K562 (cell line): ENCODE results near the gene C1orf56. TPM values are rescaled to one million over a fixed set of nuclear protein-coding genes. Genes with fewer than 3 reads are reported as not detected.

Source experiments
- CEBPZ ChIP-seq: fragments of 150-350 bp; IDR thresholded peaks from 2 replicates; pipeline ENCODE4 v1.6.1; 2014; ENCODE audit warnings: low read depth, mild to moderate bottlenecking, low read length, borderline replicate concordance
- CXXC5 ChIP-seq: fragments of 250-450 bp; sonication (Bioruptor Pico); IDR thresholded peaks from 2 replicates; pipeline ENCODE4 v1.8.0; 2022; ENCODE audit warnings: inconsistent platforms, mild to moderate bottlenecking, moderate library complexity
- E2F1 ChIP-seq: sonication (generic); formaldehyde crosslinking; IDR thresholded peaks from 2 replicates; pipeline ENCODE4 v1.8.1; 2023; ENCODE audit warnings: mild to moderate bottlenecking, missing genetic modification reagents, moderate library complexity
- FOXA1 ChIP-seq: fragments of 450-650 bp; IDR thresholded peaks from 2 replicates; pipeline ENCODE4 v1.6.1; 2016; ENCODE audit warnings: mild to moderate bottlenecking, borderline replicate concordance
- IFI16 ChIP-seq: fragments of 250-450 bp; sonication (Bioruptor Pico); IDR thresholded peaks from 2 replicates; pipeline ENCODE4 v2.1.2; 2022; ENCODE audit warnings: mild to moderate bottlenecking, inconsistent platforms
- MTA2 ChIP-seq: fragments of 450-650 bp; IDR thresholded peaks from 2 replicates; pipeline ENCODE4 v1.6.1; 2016; ENCODE audit warnings: low read depth
- NFIX ChIP-seq: fragments of 250-450 bp; sonication (Bioruptor Pico); IDR thresholded peaks from 2 replicates; pipeline ENCODE4 v1.4.0; 2020; ENCODE audit warnings: low read depth, mild to moderate bottlenecking, moderate library complexity
- RREB1 ChIP-seq: fragments of 250-450 bp; sonication (Bioruptor Pico); IDR thresholded peaks from 2 replicates; pipeline ENCODE4 v1.4.0; 2020
- SMAD4 ChIP-seq: fragments of 250-450 bp; sonication (Bioruptor Pico); conservative IDR thresholded peaks from 2 replicates; pipeline ENCODE4 v1.8.0; 2021; ENCODE audit warnings: inconsistent platforms, mild to moderate bottlenecking, moderate library complexity
- SRF ChIP-seq, 2 experiments: fragments of 250-450, 450-650 bp in 1 of 2; sonication (Bioruptor Pico) in 1 of 2; sonication (generic) in 1 of 2; formaldehyde crosslinking; IDR thresholded peaks; 2 replicates each; pipeline versions ENCODE4 v1.5.0 to v1.5.1; 2020 to 2022; ENCODE audit warnings: mild to moderate bottlenecking in 1 of 2, missing genetic modification reagents in 1 of 2
- TAF7 ChIP-seq: fragments of 450-650 bp; IDR thresholded peaks from 2 replicates; pipeline ENCODE4 v1.6.1; 2016; ENCODE audit warnings: missing genetic modification characterization, missing compliant biosample characterization
- THRB ChIP-seq: fragments of 450-650 bp; formaldehyde crosslinking; conservative IDR thresholded peaks from 2 replicates; pipeline ENCODE4 v1.4.0; 2022; ENCODE audit warnings: mild to moderate bottlenecking, missing genetic modification characterization
- ZFX ChIP-seq: sonication (generic); formaldehyde crosslinking; IDR thresholded peaks from 2 replicates; pipeline ENCODE4 v1.8.0; 2022; ENCODE audit warnings: mild to moderate bottlenecking, missing genetic modification reagents, moderate library complexity
- ZNF133 ChIP-seq: fragments of 250-450 bp; sonication (Bioruptor Pico); IDR thresholded peaks from 2 replicates; pipeline ENCODE4 v1.4.0; 2020; ENCODE audit warnings: mild to moderate bottlenecking
- ZNF134 ChIP-seq: fragments of 250-450 bp; sonication (Bioruptor Pico); conservative IDR thresholded peaks from 2 replicates; pipeline ENCODE4 v1.4.0; 2020
- ZNF766 ChIP-seq: fragments of 200-800 bp; sonication (Bioruptor generic); conservative IDR thresholded peaks from 2 replicates; pipeline ENCODE4 v1.6.1; 2016; ENCODE audit warnings: missing genetic modification characterization, missing compliant biosample characterization
- polyA plus RNA-seq, 8 experiments: library from polyadenylated mRNA; depleted of rRNA in 4 of 8; stranded (reverse) in 5 of 8; unstranded in 3 of 8; fragments of >200 nt; fragmentation: Nextera tagmentation in 2 of 8; fragmentation: Illumina TruSeq in 1 of 8; extraction: Ambion mirVana in 2 of 8; extraction: Trizol in 1 of 8; gene quantifications; 2 replicates each; pipeline versions ENCODE4 v1.2.1 to v1.2.3, GENCODE V29; 2011 to 2014; ENCODE audit warnings: inconsistent platforms in 1 of 8, missing spikeins in 1 of 8
- total RNA-seq, 7 experiments: library from RNA; depleted of rRNA in 6 of 7; stranded (reverse); fragments of >200 nt in 6 of 7; fragmentation: Illumina TruSeq in 2 of 7; extraction: Trizol in 2 of 7; gene quantifications; 2 replicates each; pipeline versions ENCODE4 v1.2.1 to v1.2.3, GENCODE V29; 2011 to 2021; ENCODE audit warnings: low replicate concordance in 1 of 7

C1orf56 gene
- total and polyA plus RNA-seq, 9 of the 15 experiments (the other 6 are each of a cell fraction or from before 2014, with no cell fraction given) = 0.18 to 15.7 (median 1.1) TPM

DNA sequence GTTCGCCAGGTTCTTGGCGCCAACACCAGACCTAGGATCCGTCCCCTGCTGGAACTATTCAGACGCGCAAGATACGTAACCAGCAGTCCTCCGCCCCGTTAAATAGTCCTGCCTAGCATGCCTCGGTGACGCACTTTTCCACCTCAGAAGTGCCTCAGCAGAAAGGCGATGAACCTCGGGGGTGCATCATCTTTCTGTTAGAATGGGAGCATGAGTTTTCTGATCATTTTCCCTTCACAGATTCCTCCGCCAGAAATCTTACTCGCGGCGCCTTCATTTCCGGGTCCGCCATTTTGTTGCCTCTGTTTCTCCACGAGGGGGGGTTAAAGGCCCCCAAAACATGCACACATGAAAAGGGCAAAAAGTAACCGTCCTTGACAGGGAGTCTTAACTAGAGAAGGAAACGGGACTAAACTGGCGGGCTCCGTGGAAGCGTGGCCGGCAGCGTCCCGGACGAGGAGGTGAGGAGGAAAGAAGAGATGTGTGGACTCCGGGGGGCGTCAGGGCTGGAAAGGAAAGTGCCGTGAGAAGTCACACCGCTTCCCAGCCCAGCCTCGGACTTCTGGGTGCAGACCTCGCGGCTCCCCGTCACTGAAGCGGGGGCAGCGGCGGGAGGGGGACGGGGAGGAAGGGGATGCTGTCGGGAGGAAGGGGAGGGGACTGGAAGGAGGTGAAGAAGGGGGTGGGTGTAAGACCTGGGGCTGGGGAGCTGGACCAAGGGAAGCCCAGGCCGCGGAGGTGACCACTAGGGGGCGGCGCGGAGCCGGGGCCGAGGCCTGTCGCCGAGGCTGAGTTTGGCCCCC, 23.1 kb downstream of the C1orf56 start, which contains the start of gene GABPB2 (continued):
- TF ChIP-seq THRB = no peak
- peak; percentile 81 for TF ChIP-seq TAF7
- 0 out of 2 replicates have a peak, but pooled peaks have one; percentile 81 for TF ChIP-seq RREB1 (CRISPR knock-in tag)
- TF ChIP-seq NFIX (CRISPR knock-in tag) = no peak
- peak; percentile 57; the same call in 1 of the 2 replicates for TF ChIP-seq ZNF766 (CRISPR knock-in tag)
- peak; percentile 46 for TF ChIP-seq ZNF134 (CRISPR knock-in tag)
- TF ChIP-seq CEBPZ = no peak
- peak; percentile 98 for TF ChIP-seq CXXC5 (CRISPR knock-in tag)
- no peak for TF ChIP-seq IFI16
- 0 out of 2 replicates have a peak, but pooled peaks have one; percentile 94 for TF ChIP-seq E2F1
- no peak for TF ChIP-seq MTA2
- peak; percentile 54 for TF ChIP-seq ZFX (CRISPR knock-in tag)
- TF ChIP-seq FOXA1 = no peak
- TF ChIP-seq ZNF133 (CRISPR knock-in tag) = no peak
- no peak for TF ChIP-seq SRF (CRISPR knock-in tag; IDR thresholded peaks at IDR 0.05)
- peak; percentile 97 for TF ChIP-seq SMAD4 (CRISPR knock-in tag)
